ENCODE data around the gene FCN2. TPM values are rescaled to one million over a fixed set of nuclear protein-coding genes. Genes with fewer than 3 reads are reported as not detected.

The FCN2 gene
- total and polyA plus RNA-seq, 2 of the 13 experiments (the other 11 are each of a cell fraction or from before 2014, with no cell fraction given): not detected

- TF ChIP-seq NFIB (CRISPR knock-in tag; IDR thresholded peaks at IDR 0.05; ENCODE audit: borderline replicate concordance) (no peak), MIER3 (CRISPR knock-in tag; IDR thresholded peaks at IDR 0.05; ENCODE audit: borderline replicate concordance) (no peak), TEF (CRISPR knock-in tag; IDR thresholded peaks at IDR 0.05) (no peak), MAFG (CRISPR knock-in tag; IDR thresholded peaks at IDR 0.05) (no peak), ZNF713 (CRISPR knock-in tag; IDR thresholded peaks at IDR 0.05) (no peak), FOXJ3 (CRISPR knock-in tag; IDR thresholded peaks at IDR 0.05; ENCODE audit: borderline replicate concordance) (no peak), ZFAT (CRISPR knock-in tag; conservative IDR thresholded peaks at IDR 0.05) (no peak), REXO4 (CRISPR knock-in tag; IDR thresholded peaks at IDR 0.05; ENCODE audit: borderline replicate concordance) (no peak), DMTF1 (CRISPR knock-in tag; IDR thresholded peaks at IDR 0.05) (no peak), STAT5B (CRISPR knock-in tag; IDR thresholded peaks at IDR 0.05) (no peak), THRA (CRISPR knock-in tag; IDR thresholded peaks at IDR 0.05; ENCODE audit: borderline replicate concordance) (no peak), FOXO1 (CRISPR knock-in tag; IDR thresholded peaks at IDR 0.05) (no peak), ZNF598 (CRISPR knock-in tag; IDR thresholded peaks at IDR 0.05; ENCODE audit: borderline replicate concordance) (no peak)
These were observed 34.7 kb downstream of the FCN2 start (continued) for GRCh38 chr9:134915046-134915985.

Measured in HepG2 (cell line).